KOPT-K1 (cell line): ENCODE results near the gene SORCS2.

Experiments used
- H3K27ac ChIP-seq: fragments of 200-600 bp; sonication (generic); 2 replicates; pipeline ENCODE4 v1.5.1; 2016; ENCODE audit warnings: antibody characterized with exemption, mild to moderate bottlenecking, low read depth, low read length; ENCODE audit not compliant: poor library complexity, severe bottlenecking
- H3K36me3 ChIP-seq: fragments of 200-600 bp; sonication (generic); 2 replicates; pipeline ENCODE4 v1.5.1; 2017; ENCODE audit warnings: antibody characterized with exemption, mild to moderate bottlenecking, low read length, moderate library complexity; ENCODE audit not compliant: insufficient read depth
- H3K9me3 ChIP-seq: fragments of 200-600 bp; sonication (generic); 2 replicates; pipeline ENCODE4 v1.5.1; 2017; ENCODE audit warnings: antibody characterized with exemption, low read length, mild to moderate bottlenecking; ENCODE audit not compliant: insufficient read depth, poor library complexity, severe bottlenecking

Gene SORCS2

GRCh38 chr4:7620814-7621176, 428.5 kb downstream of the SORCS2 start:
- no peaks in the 10 kb centered on the region for H3K9me3 ChIP-seq
- H3K27ac ChIP-seq: no peak overlapping the region
- no peaks in the 10 kb centered on the region for H3K36me3 ChIP-seq

DNA sequence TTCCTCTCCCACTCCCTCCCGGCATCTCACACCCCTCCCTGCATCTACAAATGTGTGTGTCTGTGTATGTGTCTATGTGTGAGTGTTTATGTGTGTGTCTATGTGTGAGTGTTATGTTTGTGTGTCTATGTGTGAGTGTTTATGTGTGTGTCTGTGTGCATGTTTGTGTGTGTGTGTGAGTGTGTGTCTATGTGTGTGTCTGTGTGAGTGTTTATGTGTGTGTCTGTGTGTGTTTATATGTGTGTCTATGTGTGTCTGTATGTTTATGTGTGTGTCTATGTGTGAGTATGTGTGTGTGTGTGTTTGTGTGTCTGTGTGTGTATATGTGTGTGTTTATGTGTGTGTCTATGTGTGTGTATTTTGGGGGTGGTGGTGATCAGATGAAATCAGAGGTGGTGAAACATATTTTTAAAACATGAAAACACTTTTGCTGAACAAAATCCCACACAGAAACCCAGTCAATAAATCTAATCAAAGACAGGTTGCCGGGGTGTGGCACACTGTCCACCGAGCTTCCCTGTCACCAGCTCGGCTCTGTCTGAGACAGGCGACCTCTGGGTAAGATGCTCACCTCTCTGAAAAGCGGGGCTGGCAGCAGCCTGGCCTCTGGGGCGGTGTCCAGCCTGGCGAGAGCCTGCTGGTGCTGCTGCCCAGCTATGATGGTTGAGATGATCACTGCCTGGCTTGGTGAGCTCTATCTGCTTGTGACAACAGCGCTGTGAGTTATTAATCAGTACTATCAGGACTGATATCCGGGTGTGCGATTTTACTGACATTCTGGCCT, 429.1 kb downstream of the SORCS2 start:
- Histone ChIP-seq H3K9me3 (no peaks in the 10 kb centered on the region), H3K27ac (no peak overlapping the region), H3K36me3 (no peaks in the 10 kb centered on the region)

- Histone ChIP-seq H3K36me3 (no peaks in the 10 kb centered on the region), H3K27ac (no peak overlapping the region), H3K9me3 (no peaks in the 10 kb centered on the region)
Observed at GRCh38 chr4:7622371-7622770, 430.0 kb downstream of the SORCS2 start.

DNA sequence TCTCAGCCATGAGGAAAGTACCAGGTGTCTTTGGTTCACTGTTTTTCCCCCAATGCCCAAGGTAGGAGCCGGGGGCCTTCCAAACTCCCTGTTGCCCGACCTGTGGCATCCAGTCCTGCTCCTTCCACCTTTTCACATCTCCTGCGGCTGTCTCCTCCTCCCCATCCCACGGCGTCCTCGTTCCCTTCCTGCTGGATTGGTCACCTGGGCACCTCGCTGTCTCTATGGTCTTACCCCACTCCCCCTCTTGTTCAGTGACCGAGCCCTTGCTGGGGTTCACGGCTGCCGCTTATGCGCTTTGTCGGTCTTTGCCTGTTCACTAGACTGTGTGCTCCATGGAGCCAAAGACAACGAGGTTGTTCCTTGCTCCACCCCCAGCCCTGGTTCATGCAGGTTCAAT, 431.1 kb downstream of the SORCS2 start:
- no peaks in the 10 kb centered on the region for H3K9me3 ChIP-seq
- H3K27ac ChIP-seq: no peak overlapping the region
- H3K36me3 ChIP-seq: no peaks in the 10 kb centered on the region

DNA sequence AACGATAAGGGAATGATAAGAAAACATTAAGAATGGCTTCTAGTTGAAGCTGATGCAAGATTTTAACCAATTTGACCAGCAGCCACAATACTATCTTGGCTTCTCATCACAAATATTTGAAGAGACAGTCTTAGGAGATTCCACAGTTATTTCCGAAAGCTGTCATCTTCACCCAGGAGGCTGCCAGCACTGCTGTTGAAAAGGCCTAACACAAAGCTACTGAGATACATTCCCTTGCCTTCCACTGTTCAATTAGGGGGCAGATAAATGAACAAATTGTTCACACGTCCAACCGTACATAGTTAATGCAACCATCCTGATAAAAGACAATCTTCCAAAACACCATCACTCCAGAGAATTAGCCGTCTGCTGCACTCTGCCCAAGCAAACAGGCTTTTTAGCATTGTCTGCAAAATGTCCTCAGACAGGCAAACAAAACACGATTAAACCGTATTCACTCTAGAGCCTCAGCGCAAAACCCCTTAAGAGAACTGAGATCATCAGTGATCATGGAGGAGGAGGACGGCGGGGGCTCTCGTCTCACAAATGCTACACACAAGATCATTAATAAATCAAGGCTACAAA, 432.1 kb downstream of the SORCS2 start:
- Histone ChIP-seq H3K36me3 (no peaks in the 10 kb centered on the region), H3K9me3 (peaks cover 3% of the 10 kb centered on the region), H3K27ac (no peak overlapping the region)

- Histone ChIP-seq H3K9me3 (peaks cover 9% of the 10 kb centered on the region), H3K27ac (no peak overlapping the region), H3K36me3 (no peaks in the 10 kb centered on the region)
Observed at GRCh38 chr4:7625071-7625470, 432.7 kb downstream of the SORCS2 start.

GRCh38 chr4:7626531-7626930, 434.2 kb downstream of the SORCS2 start:
- Histone ChIP-seq H3K9me3 (peaks cover 12% of the 10 kb centered on the region), H3K27ac (no peak overlapping the region), H3K36me3 (no peaks in the 10 kb centered on the region)

- no peaks in the 10 kb centered on the region for H3K36me3 ChIP-seq
- no peak overlapping the region for H3K27ac ChIP-seq
- peaks cover 12% of the 10 kb centered on the region for H3K9me3 ChIP-seq
Observed at GRCh38 chr4:7627251-7628250, 435.2 kb downstream of the SORCS2 start.

- H3K9me3 ChIP-seq: peaks cover 12% of the 10 kb centered on the region
- no peak overlapping the region for H3K27ac ChIP-seq
- H3K36me3 ChIP-seq: no peaks in the 10 kb centered on the region
Observed at GRCh38 chr4:7628432-7628831, 436.1 kb downstream of the SORCS2 start.

DNA sequence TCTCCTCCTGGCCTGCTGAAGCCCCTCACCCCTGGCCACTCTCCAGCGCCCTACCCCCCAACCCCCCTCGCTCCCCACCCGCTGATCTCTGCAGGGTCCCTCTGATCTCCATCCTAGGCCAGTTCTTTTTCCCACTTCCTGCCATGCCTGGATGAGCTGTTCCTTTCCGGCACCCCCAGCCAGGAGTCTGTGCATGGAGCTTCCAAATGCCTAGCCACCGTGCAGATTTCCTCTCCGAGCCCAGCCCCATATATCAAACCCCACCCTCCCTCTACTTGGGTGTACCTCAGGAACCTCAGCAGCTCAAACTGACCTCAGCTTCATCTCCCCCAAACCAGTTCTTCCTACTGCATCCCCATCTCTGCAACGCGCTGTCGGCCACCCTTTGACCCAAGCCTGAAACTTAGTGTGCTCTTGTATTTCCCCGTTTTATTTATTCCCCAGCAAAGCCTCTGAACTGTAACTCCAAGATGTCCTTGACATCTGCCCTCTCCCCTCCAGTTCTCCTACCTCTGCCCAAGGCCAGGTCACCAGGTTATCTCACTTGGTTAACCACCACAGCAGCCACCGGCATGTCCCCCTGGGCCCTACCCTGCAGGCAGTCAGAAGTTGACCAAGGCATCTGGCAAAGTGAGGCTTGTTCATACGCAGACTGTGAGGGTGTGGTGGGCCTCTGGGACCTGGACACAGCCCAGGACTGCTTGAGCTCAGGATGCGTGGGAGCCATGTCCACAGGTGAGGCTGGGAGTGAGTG, 437.3 kb downstream of the SORCS2 start:
- H3K27ac ChIP-seq: no peak overlapping the region
- peaks cover 12% of the 10 kb centered on the region for H3K9me3 ChIP-seq
- no peaks in the 10 kb centered on the region for H3K36me3 ChIP-seq

GRCh38 chr4:7630568-7631287, 438.4 kb downstream of the SORCS2 start:
- H3K27ac ChIP-seq: no peak overlapping the region
- H3K36me3 ChIP-seq: no peaks in the 10 kb centered on the region
- H3K9me3 ChIP-seq: peaks cover 12% of the 10 kb centered on the region

GRCh38 chr4:7631288-7632014, 439.1 kb downstream of the SORCS2 start:
- H3K27ac ChIP-seq: no peak overlapping the region
- H3K36me3 ChIP-seq: no peaks in the 10 kb centered on the region
- H3K9me3 ChIP-seq: peaks cover 12% of the 10 kb centered on the region

- H3K36me3 ChIP-seq: no peaks in the 10 kb centered on the region
- peaks cover 12% of the 10 kb centered on the region for H3K9me3 ChIP-seq
- H3K27ac ChIP-seq: no peak overlapping the region
Observed at GRCh38 chr4:7632341-7632740, 440.0 kb downstream of the SORCS2 start.

DNA sequence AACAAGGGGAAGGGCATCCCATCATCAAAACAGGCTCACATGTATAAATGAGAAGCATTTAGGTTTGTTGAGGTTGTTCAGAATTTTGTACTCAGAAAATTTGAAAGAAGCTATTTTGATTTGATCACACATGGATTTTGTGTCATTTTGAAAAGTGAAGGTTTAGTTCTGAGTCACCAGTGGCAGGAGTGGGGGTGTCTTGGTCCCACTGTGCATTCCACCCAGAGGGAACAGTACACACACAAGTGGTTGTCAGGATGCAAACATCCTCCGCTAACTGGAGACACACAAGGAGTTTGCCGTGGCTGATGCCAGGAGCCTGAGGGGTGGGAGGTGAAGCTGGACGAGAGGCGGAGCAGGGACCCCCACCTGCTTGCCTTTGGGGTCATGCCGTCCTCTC, 440.6 kb downstream of the SORCS2 start:
- H3K27ac ChIP-seq: no peak overlapping the region
- peaks cover 12% of the 10 kb centered on the region for H3K9me3 ChIP-seq
- H3K36me3 ChIP-seq: no peaks in the 10 kb centered on the region
